Measurements from ENCODE around the gene LRTM1.

DNA sequence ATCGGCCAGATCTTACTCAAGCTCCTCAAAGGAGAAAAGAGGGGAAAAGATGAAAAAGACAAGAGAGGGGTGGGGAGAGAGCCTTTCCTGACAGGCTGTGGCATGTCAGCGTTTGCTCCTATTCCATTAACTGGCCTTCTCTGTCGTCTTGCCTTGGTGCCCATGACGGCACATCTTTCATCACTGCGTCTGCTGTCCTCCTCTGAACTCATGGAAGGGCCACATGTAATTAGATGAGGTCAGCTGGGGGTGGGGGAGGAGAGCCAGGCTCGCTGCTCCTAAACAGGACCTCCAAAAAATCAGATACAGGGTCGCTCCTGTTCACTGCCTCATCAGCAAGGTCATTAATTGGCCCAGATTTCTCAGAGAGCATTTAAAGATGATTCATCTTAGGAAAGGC lies 49.7 kb downstream of the LRTM1 start:
- TF ChIP-seq, protein P1, sequence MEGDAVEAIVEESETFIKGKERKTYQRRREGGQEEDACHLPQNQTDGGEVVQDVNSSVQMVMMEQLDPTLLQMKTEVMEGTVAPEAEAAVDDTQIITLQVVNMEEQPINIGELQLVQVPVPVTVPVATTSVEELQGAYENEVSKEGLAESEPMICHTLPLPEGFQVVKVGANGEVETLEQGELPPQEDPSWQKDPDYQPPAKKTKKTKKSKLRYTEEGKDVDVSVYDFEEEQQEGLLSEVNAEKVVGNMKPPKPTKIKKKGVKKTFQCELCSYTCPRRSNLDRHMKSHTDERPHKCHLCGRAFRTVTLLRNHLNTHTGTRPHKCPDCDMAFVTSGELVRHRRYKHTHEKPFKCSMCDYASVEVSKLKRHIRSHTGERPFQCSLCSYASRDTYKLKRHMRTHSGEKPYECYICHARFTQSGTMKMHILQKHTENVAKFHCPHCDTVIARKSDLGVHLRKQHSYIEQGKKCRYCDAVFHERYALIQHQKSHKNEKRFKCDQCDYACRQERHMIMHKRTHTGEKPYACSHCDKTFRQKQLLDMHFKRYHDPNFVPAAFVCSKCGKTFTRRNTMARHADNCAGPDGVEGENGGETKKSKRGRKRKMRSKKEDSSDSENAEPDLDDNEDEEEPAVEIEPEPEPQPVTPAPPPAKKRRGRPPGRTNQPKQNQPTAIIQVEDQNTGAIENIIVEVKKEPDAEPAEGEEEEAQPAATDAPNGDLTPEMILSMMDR (IDR thresholded peaks at IDR 0.05): no peak
- TF ChIP-seq POLR2A (IDR thresholded peaks at IDR 0.05): no peak
- no peak for TF ChIP-seq POLR2AphosphoS5 (IDR thresholded peaks at IDR 0.05)
- no peak for TF ChIP-seq EP300 (IDR thresholded peaks at IDR 0.05; ENCODE audit: low read depth)
